SIG-M5 (cell line): ENCODE results near the gene TMA16.
"Not testable (repeated sequence)": the region's sequence is repeated elsewhere in the genome, so short reads cannot be mapped to it uniquely, and the experiment has no call there.

Source experiments
- DNase-seq: peaks from one replicate; lab custom pipeline; 2025; lab: John Stamatoyannopoulos, UW

Gene TMA16

GRCh38 chr4:163494360-163495241 lies at the start of gene TMA16:
Gene TMA16, plus strand, starts transcription at chr4:163494690. Its CDS starts 112 bp downstream, at chr4:163494802.
- peak; percentile 68 for DNase-seq

GRCh38 chr4:163447023-163447422 lies 47.5 kb upstream of the TMA16 start:
- DNase-seq: not testable (repeated sequence)

GRCh38 chr4:163447481-163447880 lies 47.0 kb upstream of the TMA16 start:
- no peak for DNase-seq

- DNase-seq: no peak
Measured at GRCh38 chr4:163448540-163449203, 45.8 kb upstream of the TMA16 start.

- no peak for DNase-seq
Measured at GRCh38 chr4:163462556-163462955, 31.9 kb upstream of the TMA16 start.

- DNase-seq: no peak
Measured at GRCh38 chr4:163467082-163467770, 27.3 kb upstream of the TMA16 start.

- DNase-seq: no peak
Measured at GRCh38 chr4:163470391-163470790, 24.1 kb upstream of the TMA16 start.

- no peak for DNase-seq
Measured at GRCh38 chr4:163473130-163473529, 21.4 kb upstream of the TMA16 start.

- no peak for DNase-seq
Measured at GRCh38 chr4:163473576-163473975, 20.9 kb upstream of the TMA16 start, which contains the start of gene TKTL2. Gene TKTL2, minus strand, starts transcription at chr4:163473754. Its CDS starts 20 bp downstream, at chr4:163473734.

- DNase-seq: no peak
Measured at GRCh38 chr4:163474027-163474426, 20.5 kb upstream of the TMA16 start.

GRCh38 chr4:163476761-163477438 lies 17.6 kb upstream of the TMA16 start:
- DNase-seq: no peak

GRCh38 chr4:163482190-163482589 lies 12.3 kb upstream of the TMA16 start:
- DNase-seq: peak; percentile 20

GRCh38 chr4:163484906-163485305 lies 9.6 kb upstream of the TMA16 start:
- DNase-seq: no peak

GRCh38 chr4:163485589-163485988 lies 8.9 kb upstream of the TMA16 start:
- DNase-seq: no peak

GRCh38 chr4:163486321-163486720 lies 8.2 kb upstream of the TMA16 start:
- DNase-seq: no peak

- DNase-seq: no peak
Measured at GRCh38 chr4:163489929-163490328, 4.6 kb upstream of the TMA16 start.

- no peak for DNase-seq
Measured at GRCh38 chr4:163492951-163493504, 1.5 kb upstream of the TMA16 start.

- DNase-seq: no peak
Measured at GRCh38 chr4:163493643-163494359, 689 bp upstream of the TMA16 start.

- DNase-seq: no peak
Measured at GRCh38 chr4:163495900-163496299, 1.4 kb downstream of the TMA16 start.

- DNase-seq: no peak
Measured at GRCh38 chr4:163500586-163500985, 6.1 kb downstream of the TMA16 start.

- no peak for DNase-seq
Measured at GRCh38 chr4:163505374-163505773, 10.9 kb downstream of the TMA16 start.
